HG02884 (cell line): ENCODE data around the gene ZFAND3.

ENCODE experiments used
- ATAC-seq: cut with Tn5 transposase; IDR thresholded peaks from one replicate; pipeline ENCODE4 v1.9.1; 2021; ENCODE audit warnings: mild to moderate bottlenecking, moderate library complexity; ENCODE audit not compliant: unreplicated experiment

Gene ZFAND3

DNA sequence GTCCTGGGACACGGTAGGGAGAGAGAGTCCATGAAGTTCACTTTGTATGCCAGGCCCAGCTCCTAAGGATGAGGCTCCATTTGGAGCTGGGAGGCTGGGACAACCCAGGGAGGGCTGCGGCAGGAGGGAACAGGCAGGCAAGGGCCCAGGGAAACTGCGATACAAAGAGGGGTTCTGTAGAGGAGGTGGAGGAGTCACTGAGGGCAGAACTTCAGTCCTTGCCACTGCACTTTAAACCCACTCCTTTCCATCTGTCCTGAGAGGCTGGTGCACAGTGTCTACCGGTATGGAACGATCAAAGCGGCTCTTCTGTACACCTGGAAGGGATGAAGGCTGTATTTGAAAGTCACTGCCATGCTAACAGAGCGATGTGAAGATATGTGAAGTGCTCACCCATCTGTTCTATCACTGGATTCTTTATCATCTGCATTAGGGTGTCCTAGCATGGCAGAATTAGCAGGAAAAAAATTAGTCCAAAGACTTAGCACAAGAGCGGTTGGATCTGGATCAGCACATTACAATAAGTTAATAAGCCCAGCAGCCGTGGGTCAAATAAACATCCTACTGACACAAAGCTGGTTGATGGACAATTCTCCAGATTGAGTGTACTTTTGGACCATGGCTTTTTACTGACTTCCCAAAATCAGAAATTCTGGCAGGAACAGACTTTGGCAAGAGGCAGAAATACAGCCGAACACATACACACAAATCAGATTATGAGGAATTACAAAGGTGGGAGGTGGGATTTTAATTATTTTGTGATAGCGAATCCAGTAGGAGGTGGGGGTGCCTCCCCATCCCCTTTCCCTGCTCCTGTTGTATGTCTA lies 20.9 kb upstream of the ZFAND3 start:
- ATAC-seq: no peak

DNA sequence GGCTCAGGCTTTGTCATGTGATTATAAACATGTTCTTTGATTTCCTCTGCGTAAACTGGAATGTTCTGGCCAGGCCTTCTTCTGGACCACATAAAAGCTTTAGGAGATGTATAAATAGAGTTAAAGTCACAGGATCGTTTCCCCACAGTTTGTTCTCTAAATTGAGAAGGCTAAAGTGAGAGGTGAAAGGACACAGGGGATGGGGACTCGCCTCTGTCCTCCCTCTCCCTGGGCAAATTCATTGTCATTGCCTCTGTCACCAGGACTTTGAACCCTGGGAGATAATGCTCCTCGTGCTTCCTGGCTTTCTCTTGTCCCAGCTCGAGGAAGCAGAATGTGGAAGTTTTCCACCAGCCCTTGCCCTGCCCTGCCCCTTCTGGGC lies 20.3 kb upstream of the ZFAND3 start:
- no peak for ATAC-seq

DNA sequence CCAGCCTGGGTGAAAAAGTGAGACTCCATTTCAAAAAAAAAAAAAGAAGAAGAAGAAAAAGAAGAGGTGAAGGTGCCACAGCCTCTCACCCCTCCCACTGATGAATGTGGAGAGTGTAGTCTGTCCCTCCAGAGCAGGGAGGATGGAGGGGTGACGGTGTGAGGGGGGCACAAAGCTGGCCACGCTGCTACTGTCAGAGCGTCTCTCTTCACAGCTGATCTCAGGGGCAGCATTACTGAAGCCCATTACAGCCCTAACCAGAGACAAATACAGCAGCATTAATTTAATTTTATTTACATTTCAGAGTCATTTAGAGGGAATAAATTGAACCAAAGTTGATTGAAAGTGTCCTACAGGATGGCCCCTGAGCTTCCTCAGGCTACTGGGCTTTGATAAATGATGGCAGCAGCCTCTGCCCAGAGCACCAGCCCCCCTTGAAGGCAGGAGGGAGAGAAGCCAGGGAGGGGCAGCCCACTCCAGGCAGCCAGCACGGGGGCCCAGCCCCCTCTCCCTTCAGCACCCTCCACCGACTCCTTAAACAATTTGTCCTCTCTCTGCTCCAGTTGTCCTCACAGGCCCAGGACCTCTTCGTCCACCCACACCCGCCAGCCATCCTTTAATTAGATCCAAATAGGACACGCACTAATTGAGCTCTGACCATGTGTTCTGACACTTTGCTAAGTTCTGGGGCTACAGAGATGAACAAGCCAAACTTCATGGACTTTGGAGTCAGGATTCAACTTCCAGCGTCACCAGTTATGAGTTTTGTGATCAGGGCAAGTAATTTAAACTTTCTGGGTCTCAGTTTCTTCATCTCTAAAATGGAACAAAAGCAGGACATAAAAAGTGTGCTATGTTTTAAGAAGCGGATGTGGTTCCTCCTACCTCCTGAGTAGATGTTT lies 18.6 kb upstream of the ZFAND3 start:
- ATAC-seq: no peak

DNA sequence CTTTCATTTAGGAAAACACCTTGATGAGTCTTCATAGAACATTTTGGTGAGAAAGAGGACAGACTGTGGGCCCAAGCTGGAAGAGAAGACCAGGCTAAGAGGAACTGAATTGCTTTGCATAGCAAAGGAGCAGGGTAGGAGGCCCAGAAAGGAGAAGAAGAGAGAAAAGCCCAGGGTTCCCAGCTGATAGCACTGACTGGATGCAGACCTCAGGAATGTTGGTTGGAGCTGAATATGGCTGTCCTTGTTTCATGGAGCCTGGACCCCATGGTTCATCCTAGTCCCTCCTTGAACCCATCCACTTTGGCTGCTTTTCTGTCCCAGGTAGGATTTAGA lies 18.0 kb upstream of the ZFAND3 start:
- no peak for ATAC-seq

DNA sequence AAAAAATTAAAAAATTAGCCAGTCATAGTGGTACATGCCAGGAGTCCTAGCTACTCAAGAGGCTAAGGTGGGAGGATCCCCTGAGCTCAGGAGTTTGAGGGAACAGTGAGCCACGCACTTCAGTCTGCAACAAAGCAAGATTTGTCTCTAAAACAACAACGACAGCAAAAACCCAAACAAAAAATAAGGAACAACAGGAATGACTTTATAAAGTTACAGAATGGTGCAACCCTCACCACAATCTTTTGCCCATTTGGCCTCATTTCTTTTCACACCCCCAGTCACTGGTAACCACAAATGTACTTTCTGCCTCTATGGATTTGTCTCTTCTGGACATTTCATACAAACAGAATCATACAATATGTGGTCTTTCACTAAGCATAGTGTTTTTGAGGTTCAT lies 16.7 kb upstream of the ZFAND3 start:
- ATAC-seq: no peak

DNA sequence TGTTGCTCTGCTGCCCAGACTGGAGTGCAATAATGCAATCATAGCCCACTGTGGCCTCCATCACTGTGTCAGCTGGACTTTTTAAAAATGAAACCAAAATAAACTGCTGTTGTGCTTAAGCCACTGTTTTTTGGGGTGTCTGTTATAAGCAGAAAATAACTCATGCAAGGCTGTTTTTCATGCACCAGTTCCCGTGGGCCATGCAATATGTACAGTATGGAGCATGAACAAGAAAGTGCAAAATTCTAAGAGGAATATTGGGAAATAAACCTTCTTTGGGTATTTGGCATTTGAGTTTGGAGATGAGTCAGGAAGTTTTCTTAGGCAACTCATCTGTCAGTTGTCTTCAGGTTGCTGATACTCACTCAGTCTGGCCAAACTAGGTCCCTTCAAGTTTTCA lies 14.9 kb upstream of the ZFAND3 start:
- no peak for ATAC-seq

DNA sequence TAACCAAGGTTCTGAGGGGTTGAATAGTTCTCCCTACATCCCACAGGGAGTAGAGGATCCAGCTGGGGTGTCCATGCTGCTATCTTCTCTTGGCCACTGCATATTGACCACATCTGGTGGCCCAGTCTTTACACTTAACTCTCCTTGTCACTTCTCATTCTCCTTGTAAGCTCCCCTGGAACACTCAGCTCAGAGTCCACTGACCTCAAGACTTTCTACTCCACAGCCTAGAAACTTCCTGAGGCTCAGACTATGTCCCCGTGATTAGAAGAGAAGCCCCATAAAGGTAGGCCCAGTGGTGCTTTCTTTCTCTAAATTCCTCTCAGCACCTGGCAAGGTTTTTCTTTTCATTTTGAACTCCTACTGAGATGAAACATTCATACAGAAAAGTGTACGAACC lies 13.3 kb upstream of the ZFAND3 start:
- no peak for ATAC-seq

DNA sequence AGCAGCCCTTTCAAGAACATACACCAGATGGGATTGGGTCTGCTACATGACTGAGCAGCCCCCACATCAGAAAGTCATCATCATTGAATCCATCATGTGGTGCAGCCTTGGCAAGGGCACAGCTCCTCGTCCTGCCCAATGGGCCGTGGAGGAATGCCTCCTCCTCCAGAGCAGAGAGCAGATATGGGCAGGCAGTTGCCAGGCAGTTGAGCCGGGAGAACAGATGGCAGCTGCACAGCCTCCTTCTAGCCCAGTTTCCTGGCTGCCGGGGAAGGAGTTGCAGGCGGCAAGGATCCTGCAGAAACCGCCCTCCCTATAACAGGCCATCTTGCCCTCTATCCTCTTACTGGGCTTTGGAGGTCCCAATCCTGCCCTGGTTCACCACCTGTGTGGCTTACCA lies 11.9 kb upstream of the ZFAND3 start:
- ATAC-seq: no peak

DNA sequence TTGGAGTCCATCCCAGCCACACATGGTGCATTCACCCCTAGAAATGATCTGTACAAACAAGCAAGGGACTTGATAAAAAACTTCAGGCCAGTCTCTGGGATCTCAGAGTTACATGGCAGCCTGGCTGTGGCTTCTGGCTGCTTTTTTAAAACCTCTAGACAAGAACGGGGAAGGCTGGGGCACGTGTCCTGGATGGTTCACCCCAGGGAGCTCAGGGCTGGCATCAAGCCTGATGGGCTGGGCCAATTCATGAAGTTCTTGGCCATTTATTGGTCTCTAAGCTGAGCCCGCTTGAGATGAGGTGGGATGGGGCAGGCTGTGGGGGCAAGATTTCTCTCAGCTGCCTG lies 10.4 kb upstream of the ZFAND3 start:
- ATAC-seq: no peak

DNA sequence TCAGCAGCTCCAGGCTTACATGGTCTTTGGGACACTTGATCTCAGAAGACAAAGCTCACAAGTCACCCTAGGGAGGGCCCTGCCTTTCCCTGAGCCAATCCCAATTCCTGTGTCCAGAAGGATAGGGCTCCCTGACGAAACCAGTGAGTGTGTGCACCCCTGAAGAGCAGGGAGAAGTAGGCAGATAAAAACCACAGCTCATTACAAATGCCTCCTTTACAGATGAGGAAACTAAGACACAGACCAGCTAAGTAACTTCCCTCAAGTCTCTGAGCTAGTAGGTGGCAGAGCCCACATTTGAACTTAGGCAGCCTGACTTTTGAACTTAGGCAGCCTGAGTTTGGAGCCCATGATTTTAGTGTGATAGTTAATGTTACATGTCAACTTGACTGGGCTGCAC lies 6.7 kb upstream of the ZFAND3 start:
- ATAC-seq: no peak

DNA sequence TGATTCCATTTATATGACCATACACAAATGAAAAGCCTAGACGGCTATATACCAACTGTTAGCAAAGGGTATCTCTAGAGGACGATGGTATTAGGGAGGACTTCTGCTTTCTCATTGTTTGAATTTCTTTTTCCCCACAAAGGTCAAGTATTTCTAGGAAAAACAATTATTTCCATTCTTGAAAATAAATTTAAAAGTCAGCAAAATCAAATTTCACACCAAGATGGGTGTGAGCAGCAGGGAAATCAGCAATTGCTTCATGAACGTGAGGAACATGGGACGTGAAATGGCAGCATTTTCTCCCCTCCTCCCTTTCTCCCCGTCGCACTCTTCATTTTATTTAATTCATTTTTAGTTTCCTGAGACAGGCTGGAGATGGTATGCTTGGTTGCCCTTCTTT lies 5.2 kb upstream of the ZFAND3 start:
- ATAC-seq: no peak

DNA sequence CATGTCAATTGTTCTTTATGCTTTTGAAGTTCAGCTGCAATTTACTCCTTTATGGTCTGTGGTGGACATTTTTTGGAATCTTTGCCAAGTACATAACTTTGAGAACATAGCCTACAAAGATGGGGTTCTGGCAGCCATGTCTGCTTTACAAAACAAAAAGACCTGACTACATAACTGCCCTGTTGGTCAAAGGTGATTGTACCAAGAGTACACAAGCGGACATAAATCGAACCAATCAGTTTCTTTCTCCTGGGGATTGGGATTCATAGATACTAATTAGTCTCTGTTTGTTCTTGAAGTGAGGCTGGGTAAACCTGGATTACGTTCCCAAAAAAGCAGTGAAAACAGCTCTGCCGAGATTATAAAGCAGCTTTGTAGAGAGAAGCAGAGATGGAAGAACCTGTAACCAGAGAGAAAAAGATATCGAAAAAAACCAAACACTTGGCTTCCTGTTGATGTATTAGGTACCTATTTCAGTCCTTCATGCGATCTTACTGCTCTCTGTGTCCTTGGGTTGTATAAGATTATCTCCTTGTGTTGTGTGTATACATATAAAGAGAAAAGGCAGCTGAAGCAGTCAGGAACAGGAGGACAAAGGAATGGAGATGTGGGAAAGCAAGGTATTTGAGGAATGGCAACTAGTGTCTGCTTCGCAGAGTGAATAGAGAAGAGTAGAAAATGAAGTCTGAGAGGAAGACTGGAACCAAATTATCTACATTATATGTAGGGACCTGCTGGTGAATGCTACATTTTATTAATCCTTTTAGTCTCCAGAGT lies 2.7 kb upstream of the ZFAND3 start:
- no peak for ATAC-seq

DNA sequence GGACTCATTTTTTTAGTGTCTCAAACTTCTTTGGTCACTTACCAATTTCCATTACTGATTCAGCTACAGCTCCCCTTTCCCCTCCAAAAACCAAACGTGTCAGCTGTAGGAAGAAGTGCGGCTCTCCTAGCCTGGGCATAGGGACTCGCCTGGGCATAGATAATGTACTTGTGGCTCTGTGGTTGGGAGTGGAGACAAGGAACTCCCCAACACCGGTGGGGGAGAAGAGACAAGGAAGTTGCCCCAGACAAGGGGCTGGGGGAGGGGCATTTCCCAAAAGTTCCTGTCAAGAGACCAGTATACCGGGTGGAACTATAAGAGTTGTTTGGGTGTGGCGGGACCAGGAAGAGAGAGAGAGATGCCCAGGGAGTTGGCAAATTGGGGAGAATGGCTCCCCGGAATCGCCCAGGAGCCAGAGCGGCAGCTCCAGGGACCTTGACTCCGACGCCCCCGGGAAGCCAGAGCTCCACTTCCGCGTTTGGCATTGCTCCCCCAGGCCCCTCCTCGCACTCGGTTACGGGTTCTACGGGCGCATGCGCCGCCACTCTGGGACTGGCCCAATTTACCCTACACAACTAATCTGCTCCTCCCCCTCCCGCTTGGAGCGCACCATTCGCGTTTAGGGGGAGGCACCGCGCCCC lies 871 bp upstream of the ZFAND3 start:
- peak; percentile 66 for ATAC-seq

DNA sequence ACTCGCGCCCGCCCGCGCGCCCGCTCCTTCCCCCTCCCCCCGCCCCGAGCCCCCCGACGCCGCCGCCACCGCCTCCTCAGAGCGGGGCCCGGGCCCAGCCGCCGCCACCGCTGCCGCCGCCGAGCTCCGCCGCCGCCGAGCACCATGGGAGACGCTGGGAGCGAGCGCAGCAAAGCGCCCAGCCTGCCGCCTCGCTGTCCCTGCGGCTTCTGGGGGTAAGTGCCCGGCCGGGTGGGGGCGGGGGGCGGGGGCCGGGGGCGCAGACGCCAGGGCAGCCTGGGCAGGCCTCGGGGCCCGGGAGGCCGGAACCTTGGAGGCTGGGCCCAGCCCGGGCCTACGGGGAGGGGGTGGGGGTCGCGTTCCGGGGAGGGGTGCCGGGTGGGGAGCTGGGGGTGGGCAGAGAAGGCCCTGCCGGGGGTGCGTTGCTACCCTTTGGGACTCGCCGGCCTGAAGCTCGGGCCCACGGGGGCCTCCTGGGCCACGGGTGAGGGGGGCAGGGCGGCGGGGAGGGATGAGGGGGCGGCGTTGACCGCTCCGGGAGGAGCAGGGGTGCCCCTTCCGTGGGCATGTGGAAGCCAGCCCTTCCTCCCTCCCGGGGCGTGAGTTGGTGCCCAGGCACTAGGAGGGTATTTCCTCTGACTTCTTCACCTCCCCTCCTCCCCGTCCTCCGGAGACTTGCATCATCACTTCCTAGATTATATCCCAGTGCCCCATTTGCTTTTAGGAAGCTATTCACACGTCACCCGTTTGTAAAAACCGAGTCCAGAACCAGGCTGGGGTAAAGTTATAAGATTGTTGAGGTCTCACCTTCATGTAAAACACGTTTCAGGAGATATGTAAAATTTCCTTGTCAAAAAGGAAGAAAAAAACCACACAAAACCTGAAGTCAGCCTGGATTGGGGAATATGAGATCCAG lies 533 bp downstream of the ZFAND3 start:
- no peak for ATAC-seq

DNA sequence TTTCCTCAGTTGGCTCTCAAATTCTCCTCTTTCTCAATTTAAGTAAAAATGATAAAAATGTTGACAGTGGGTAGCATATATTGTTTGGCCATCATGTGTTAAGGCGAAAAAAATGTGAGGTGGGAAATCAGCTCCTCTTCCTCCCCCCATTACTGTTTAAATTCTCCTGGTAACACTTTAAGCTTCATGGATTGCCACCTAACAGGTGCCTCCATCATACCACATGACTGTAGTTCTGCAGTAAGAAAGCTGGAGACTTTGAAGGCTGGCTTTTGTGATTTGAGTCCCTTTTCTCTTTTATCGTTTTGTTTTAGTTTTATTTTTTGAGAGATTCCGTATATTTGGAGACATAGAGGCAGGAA lies 1.2 kb downstream of the ZFAND3 start:
- ATAC-seq: no peak

DNA sequence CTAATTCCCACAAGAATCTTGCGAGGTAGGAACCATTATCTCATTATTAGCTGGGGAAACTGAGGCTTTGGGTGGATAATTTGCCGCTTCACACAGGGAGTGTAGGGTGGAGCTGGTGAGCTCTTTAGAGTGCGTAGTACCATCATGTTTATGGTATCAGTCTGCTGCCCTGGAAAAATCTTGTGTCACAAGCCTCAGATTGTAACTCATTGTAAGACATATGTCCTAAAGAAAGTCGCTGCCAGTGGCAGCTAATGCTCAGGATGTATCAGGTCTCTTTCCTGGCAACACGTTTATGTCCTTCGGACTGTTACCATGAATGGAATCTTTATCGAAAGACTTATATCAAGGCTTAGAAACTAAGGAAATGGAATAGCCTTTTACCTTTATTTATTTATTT lies 1.9 kb downstream of the ZFAND3 start:
- no peak for ATAC-seq

DNA sequence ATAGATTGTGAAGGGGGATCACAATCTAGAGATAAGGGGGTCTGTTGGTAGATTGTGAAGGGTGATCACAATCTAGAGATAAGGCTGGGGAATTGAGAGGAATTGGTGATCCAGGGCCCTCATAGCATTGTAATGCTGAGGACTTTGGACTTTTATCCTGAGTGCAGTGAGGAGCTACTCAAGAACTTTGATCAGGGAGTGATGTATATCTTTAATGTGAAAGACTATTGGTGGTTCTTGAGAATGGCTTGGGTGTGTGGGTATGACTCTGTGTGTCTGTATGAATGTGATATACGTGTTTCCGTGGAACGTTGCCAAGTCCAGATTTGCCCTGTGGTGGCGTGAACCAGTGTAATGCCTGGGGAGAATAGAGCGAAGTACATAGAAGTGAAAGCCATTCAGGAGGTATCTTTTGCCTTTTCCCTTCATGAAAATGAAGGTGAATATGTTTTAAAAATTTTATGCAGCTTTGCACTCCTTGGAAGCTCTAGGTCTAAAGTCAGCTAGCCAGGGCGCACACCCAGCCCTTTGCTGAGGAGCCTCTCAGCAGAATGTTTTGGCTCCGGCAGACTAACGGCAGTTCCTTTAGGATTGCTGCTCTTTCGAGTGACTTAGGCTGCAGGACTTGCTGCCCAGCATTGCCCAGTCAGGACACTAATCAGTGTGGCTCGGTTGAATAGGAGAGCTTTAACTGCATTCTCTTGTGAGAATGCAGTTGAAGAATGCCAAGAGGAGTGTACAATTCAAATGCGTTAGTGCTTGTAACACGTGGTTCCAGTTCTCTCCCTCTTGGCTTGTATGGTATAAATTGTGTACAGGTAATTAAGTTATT lies 3.5 kb downstream of the ZFAND3 start:
- no peak for ATAC-seq

DNA sequence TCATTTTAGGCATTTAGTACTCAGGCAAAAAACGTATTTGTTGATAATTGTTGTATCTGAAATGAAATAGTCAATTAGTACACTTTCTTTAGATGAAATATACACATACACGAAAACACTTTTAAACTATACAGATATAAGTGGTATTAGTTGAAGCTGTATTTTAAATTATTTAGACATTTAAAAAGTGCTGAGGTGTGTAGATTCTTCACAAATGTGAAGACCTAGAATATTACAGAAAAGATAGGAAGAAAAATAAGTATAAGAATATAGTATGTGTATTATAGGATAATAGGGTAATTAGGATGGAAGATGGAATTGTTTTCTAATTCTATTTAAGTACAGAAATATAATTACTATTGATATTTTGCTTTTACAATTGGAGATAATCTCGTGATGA lies 4.6 kb downstream of the ZFAND3 start:
- ATAC-seq: no peak

DNA sequence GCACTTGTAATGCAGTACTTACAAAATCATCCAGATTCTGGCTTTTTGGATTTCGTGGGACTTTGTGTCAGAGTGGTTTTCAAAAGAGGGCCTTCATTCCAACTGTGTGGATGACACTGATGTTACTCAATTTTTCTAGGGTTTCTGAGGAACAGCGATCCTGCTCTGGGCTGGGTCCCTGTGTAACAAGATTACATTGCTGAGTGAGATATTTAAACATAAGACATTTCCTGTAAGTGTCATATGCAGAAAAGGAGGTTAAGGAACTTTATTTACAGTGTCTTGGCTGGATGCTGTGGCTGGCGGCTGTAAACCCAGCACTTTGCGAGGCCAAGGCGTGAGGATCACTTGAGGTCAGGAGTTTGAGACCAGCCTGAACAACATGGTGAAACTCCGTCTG lies 6.7 kb downstream of the ZFAND3 start:
- no peak for ATAC-seq
